BE2C (cell line): ENCODE data around the gene EDNRB.
A peak's percentile ranks its signal among the peaks of the same experiment; 100 is the strongest.

Experiments
- DNase-seq: peaks from one replicate; pipeline ENCODE4 v3.0.0-alpha.2; 2020
- H3K27me3 ChIP-seq: fragments of 250-450 bp; sonication (Bioruptor Pico); 2 replicates; pipeline ENCODE4 v1.5.1; 2020; ENCODE audit warnings: mild to moderate bottlenecking
- H3K36me3 ChIP-seq: fragments of 250-450 bp; sonication (Bioruptor Pico); 2 replicates; pipeline ENCODE4 v1.5.1; 2020; ENCODE audit warnings: mild to moderate bottlenecking
- H3K4me1 ChIP-seq: fragments of 250-450 bp; sonication (Bioruptor Pico); 2 replicates; pipeline ENCODE4 v1.5.1; 2020
- H3K4me3 ChIP-seq: 2 replicates; pipeline ENCODE4 v1.5.1; 2011; ENCODE audit warnings: low read depth, low read length
- H3K9me3 ChIP-seq: fragments of 250-450 bp; sonication (Bioruptor Pico); 2 replicates; pipeline ENCODE4 v1.5.1; 2020
- CTCF ChIP-seq: IDR thresholded peaks from 2 replicates; pipeline ENCODE4 v1.5.1; 2012; ENCODE audit warnings: mild to moderate bottlenecking, low read depth, low read length

Gene EDNRB

GRCh38 chr13:77930430-77930829, 11.8 kb upstream of the EDNRB start:
- Histone ChIP-seq H3K4me1 (no peaks in the 10 kb centered on the region), H3K4me3 (no peak overlapping the region), H3K27me3 (peaks cover 3% of the 10 kb centered on the region; the same call in 1 of the 2 replicates), H3K36me3 (no peaks in the 10 kb centered on the region), H3K9me3 (no peaks in the 10 kb centered on the region)
- TF ChIP-seq CTCF, result no peak
- DNase-seq, result no peak

DNA sequence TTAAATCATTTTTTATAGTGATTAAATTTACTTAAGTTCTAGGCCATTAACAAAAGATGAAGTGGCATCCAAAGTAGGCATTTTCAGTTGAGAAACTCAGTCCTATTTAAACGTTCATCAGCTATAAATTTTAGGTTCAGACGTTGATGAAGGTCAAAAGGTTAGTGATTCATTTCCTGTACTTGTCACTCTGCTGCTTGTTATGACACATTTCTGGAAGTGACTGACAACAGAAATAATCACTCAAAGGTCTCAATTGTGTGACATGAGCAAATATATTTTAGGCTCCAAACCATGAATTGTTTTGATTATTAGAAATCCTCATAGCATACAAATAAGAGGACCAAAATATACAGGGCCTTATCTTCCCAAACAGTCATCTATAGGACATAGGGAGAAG, 10.3 kb upstream of the EDNRB start:
- DNase-seq, result no peak
- peaks cover 3% of the 10 kb centered on the region; the same call in 1 of the 2 replicates for H3K27me3 ChIP-seq
- no peaks in the 10 kb centered on the region for H3K4me1 ChIP-seq
- no peak overlapping the region for H3K4me3 ChIP-seq
- no peaks in the 10 kb centered on the region for H3K36me3 ChIP-seq
- no peak for TF ChIP-seq CTCF
- no peaks in the 10 kb centered on the region for H3K9me3 ChIP-seq

- peaks cover 13% of the 10 kb centered on the region for H3K27me3 ChIP-seq
- TF ChIP-seq CTCF, result no peak
- no peak for DNase-seq
These were observed 7.0 kb upstream of the EDNRB start for GRCh38 chr13:77925616-77926015.

GRCh38 chr13:77919921-77920294, 1.3 kb upstream of the EDNRB start:
- DNase-seq, result no peak
- Histone ChIP-seq H3K4me1 (no peaks in the 10 kb centered on the region), H3K27me3 (peaks cover 54% of the 10 kb centered on the region), H3K4me3 (peak overlapping the region; percentile 52; the same call in 1 of the 2 replicates), H3K9me3 (no peaks in the 10 kb centered on the region), H3K36me3 (no peaks in the 10 kb centered on the region)
- no peak for TF ChIP-seq CTCF

More at GRCh38 chr13:77925616-77926015, 7.0 kb upstream of the EDNRB start:
- Histone ChIP-seq H3K4me3 (no peak overlapping the region), H3K9me3 (no peaks in the 10 kb centered on the region), H3K36me3 (no peaks in the 10 kb centered on the region), H3K4me1 (no peaks in the 10 kb centered on the region)

DNA sequence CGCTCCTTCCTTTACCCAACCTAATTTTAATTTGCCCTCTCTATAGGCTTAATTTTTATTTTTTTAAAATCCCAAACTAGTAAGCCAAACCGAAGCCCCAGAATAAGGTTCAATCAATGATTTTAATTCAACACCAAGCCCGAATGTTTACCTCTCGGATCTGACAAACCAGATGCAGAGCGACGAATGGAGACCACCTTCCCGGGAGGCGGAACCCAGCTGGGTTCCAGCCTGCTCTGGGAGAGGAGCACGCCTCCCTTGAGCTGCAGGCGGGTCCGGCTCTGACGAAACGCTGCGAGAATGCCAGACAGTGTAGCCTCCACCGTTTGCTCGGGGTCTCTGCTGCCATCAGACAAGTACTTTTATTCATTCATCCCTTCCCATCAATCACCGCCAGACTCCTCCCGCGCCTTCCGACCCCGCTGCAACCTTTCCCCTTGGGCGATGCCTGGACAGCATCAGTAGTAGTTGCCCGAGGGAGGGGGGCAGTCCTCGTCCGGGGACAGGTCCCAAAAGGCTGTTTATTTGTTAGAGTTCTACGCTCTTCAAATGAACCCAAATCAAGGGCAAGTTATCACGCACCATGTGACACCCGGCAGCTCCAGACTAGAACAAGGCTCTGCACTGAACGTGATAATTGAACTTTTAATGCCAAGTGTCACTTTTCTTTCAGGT, 752 bp upstream of the EDNRB start:
- Histone ChIP-seq H3K36me3 (no peaks in the 10 kb centered on the region), H3K4me1 (no peaks in the 10 kb centered on the region), H3K9me3 (no peaks in the 10 kb centered on the region), H3K27me3 (peaks cover 54% of the 10 kb centered on the region), H3K4me3 (peak overlapping the region; percentile 52)
- DNase-seq, result peak; percentile 26
- no peak for TF ChIP-seq CTCF

- DNase-seq, result no peak
- TF ChIP-seq CTCF, result no peak
These were observed 2.1 kb downstream of the EDNRB start for GRCh38 chr13:77916488-77916887.

More at GRCh38 chr13:77916488-77916887, 2.1 kb downstream of the EDNRB start:
- H3K36me3 ChIP-seq, result no peaks in the 10 kb centered on the region
- no peak overlapping the region for H3K4me3 ChIP-seq
- H3K9me3 ChIP-seq, result no peaks in the 10 kb centered on the region
- H3K4me1 ChIP-seq, result no peaks in the 10 kb centered on the region
- peaks cover 51% of the 10 kb centered on the region for H3K27me3 ChIP-seq
